Measurements from ENCODE around the gene CSTPP1.
"Not testable (repeated sequence)": the region's sequence is repeated elsewhere in the genome, so short reads cannot be mapped to it uniquely, and the experiment has no call there.

The CSTPP1 gene

GRCh38 chr11:46913484-46913883 lies 23.1 kb upstream of the CSTPP1 start:
- no peak for DNase-seq

GRCh38 chr11:46914363-46914762 lies 22.2 kb upstream of the CSTPP1 start:
- no peak for DNase-seq

- DNase-seq, result no peak
These were observed 21.7 kb upstream of the CSTPP1 start for GRCh38 chr11:46914910-46915309.

- DNase-seq, result no peak
These were observed 20.1 kb upstream of the CSTPP1 start for GRCh38 chr11:46916286-46917108.

- no peak for DNase-seq
These were observed 19.3 kb upstream of the CSTPP1 start for GRCh38 chr11:46917109-46917761.

- DNase-seq, result no peak
These were observed 18.8 kb upstream of the CSTPP1 start for GRCh38 chr11:46917762-46918082.

- peak; percentile 12 to 38 for DNase-seq
These were observed 18.3 kb upstream of the CSTPP1 start, which contains the start of gene LRP4 for GRCh38 chr11:46918083-46918787. Gene LRP4 (minus strand): TSS chr11:46918550. CDS start chr11:46918379, 171 bp downstream.

- DNase-seq, result no peak
These were observed 17.6 kb upstream of the CSTPP1 start for GRCh38 chr11:46918788-46919513.

- DNase-seq, result no peak
These were observed 15.8 kb upstream of the CSTPP1 start for GRCh38 chr11:46920755-46921154.

GRCh38 chr11:46927928-46928327 lies 8.6 kb upstream of the CSTPP1 start:
- not testable (repeated sequence) for DNase-seq

- DNase-seq, result not testable (repeated sequence)
These were observed 7.9 kb upstream of the CSTPP1 start for GRCh38 chr11:46928701-46929100.

- DNase-seq, result peak in 1 of 2 experiments; percentile 12
These were observed 6.5 kb upstream of the CSTPP1 start for GRCh38 chr11:46930089-46930488.

GRCh38 chr11:46942172-46942571 lies 5.6 kb downstream of the CSTPP1 start:
- DNase-seq, result no peak

- DNase-seq, result no peak
These were observed 8.0 kb downstream of the CSTPP1 start for GRCh38 chr11:46944356-46945075.

- DNase-seq, result peak in 1 of 2 experiments; percentile 40
These were observed 11.0 kb downstream of the CSTPP1 start for GRCh38 chr11:46947399-46948077.

GRCh38 chr11:46948378-46949131 lies 12.0 kb downstream of the CSTPP1 start:
- peak in 1 of 2 experiments; percentile 31 for DNase-seq

- no peak for DNase-seq
These were observed 12.7 kb downstream of the CSTPP1 start for GRCh38 chr11:46949297-46949696.

GRCh38 chr11:46951864-46952263 lies 15.3 kb downstream of the CSTPP1 start:
- DNase-seq, result no peak

- DNase-seq, result no peak
These were observed 16.0 kb downstream of the CSTPP1 start for GRCh38 chr11:46952553-46952952.

GRCh38 chr11:46953093-46953492 lies 16.5 kb downstream of the CSTPP1 start:
- DNase-seq, result no peak

- DNase-seq, result no peak
These were observed 22.2 kb downstream of the CSTPP1 start for GRCh38 chr11:46958777-46959176.

Measured in NCI-H2081 (cell line).